Chondrocyte (in vitro differentiated cells): ENCODE measurements around the gene AFAP1L2. TPM values are rescaled to one million over a fixed set of nuclear protein-coding genes. Genes with fewer than 3 reads are reported as not detected.

Experiments used
- DNase-seq: peaks from one replicate; pipeline ENCODE4 v3.0.0; 2021; ENCODE audit warnings: mixed read lengths, low spot score
- H3K27ac Mint-ChIP-seq: one replicate; pipeline ENCODE4 v1.8.0; 2021; ENCODE audit warnings: mild to moderate bottlenecking, moderate library complexity, mixed read lengths; ENCODE audit not compliant: unreplicated experiment
- H3K27me3 Mint-ChIP-seq: 2 replicates; pipeline ENCODE4 v1.8.0; 2021; ENCODE audit warnings: low read depth, mixed read lengths
- H3K36me3 Mint-ChIP-seq: 2 replicates; pipeline ENCODE4 v1.8.0; 2021; ENCODE audit warnings: low read depth, mixed read lengths
- H3K4me1 Mint-ChIP-seq: 2 replicates; pipeline ENCODE4 v1.8.0; 2021; ENCODE audit warnings: low read depth, mild to moderate bottlenecking, mixed read lengths
- H3K4me3 Mint-ChIP-seq: one replicate; pipeline ENCODE4 v1.8.0; 2021; ENCODE audit warnings: mild to moderate bottlenecking, moderate library complexity, mixed read lengths; ENCODE audit not compliant: unreplicated experiment
- H3K9me3 Mint-ChIP-seq: 2 replicates; pipeline ENCODE4 v1.8.0; 2021; ENCODE audit warnings: low read depth, mixed read lengths
- total RNA-seq: library from RNA; stranded (reverse); gene quantifications from 3 replicates; pipeline ENCODE4 v1.2.1, GENCODE V29; 2021
- TF ChIP-seq, protein P1 (sequence below): fragments of 200-600 bp; sonication (generic); IDR thresholded peaks from 2 replicates; pipeline ENCODE4 v1.5.0; 2021; ENCODE audit warnings: antibody characterized with exemption, mild to moderate bottlenecking, moderate library complexity

AFAP1L2 gene
- total RNA-seq, 1 donor from 2014 or later = 2.9 TPM

DNA sequence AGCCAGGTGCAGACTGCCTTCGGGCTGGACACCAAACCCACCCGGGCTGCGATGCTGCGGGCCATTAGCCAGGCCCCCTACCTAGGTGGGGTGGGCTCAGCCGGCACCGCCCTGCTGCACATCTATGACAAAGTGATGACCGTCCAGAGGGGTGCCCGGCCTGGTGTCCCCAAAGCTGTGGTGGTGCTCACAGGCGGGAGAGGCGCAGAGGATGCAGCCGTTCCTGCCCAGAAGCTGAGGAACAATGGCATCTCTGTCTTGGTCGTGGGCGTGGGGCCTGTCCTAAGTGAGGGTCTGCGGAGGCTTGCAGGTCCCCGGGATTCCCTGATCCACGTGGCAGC, 115.2 kb downstream of the AFAP1L2 start:
- peak; percentile 83 for DNase-seq
- no peaks in the 10 kb centered on the region for H3K9me3 Mint-ChIP-seq
- H3K36me3 Mint-ChIP-seq = no peaks in the 10 kb centered on the region
- no peak overlapping the region for H3K4me3 Mint-ChIP-seq
- H3K27me3 Mint-ChIP-seq = no peaks in the 10 kb centered on the region
- no peak overlapping the region for H3K27ac Mint-ChIP-seq
- H3K4me1 Mint-ChIP-seq = no peaks in the 10 kb centered on the region
- TF ChIP-seq, protein P1, sequence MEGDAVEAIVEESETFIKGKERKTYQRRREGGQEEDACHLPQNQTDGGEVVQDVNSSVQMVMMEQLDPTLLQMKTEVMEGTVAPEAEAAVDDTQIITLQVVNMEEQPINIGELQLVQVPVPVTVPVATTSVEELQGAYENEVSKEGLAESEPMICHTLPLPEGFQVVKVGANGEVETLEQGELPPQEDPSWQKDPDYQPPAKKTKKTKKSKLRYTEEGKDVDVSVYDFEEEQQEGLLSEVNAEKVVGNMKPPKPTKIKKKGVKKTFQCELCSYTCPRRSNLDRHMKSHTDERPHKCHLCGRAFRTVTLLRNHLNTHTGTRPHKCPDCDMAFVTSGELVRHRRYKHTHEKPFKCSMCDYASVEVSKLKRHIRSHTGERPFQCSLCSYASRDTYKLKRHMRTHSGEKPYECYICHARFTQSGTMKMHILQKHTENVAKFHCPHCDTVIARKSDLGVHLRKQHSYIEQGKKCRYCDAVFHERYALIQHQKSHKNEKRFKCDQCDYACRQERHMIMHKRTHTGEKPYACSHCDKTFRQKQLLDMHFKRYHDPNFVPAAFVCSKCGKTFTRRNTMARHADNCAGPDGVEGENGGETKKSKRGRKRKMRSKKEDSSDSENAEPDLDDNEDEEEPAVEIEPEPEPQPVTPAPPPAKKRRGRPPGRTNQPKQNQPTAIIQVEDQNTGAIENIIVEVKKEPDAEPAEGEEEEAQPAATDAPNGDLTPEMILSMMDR = no peak

DNA sequence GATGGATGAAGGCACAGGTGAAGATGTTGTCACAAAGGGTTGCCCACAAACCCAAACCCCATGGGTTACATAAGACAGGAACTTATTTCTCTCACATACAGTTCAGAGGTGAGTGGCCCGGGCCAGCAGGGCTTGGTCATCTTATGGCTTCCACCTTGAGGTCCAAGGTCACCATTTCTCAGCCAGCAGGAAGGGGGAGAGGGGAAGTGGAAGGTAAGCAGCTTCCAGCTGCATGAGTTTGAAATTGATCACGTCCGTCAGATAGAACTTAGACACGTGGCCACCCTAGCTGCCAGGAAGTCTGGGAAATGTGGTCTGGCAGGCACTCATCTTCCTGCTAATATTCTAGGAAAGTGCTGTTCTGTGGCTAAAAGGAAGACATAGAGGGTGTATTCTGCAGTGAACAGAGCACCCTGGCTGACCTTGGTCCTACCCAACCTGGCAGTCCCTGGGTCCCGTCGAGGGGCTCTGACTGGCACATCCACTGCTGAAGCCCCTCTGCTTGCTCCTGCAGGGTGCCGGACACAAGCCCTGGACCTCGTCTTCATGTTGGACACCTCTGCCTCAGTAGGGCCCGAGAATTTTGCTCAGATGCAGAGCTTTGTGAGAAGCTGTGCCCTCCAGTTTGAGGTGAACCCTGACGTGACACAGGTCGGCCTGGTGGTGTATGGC, 115.7 kb downstream of the AFAP1L2 start:
- no peaks in the 10 kb centered on the region for H3K9me3 Mint-ChIP-seq
- no peak overlapping the region for H3K4me3 Mint-ChIP-seq
- H3K27ac Mint-ChIP-seq = no peak overlapping the region
- H3K27me3 Mint-ChIP-seq = no peaks in the 10 kb centered on the region
- peak; percentile 76 for DNase-seq
- TF ChIP-seq, protein P1 = no peak
- H3K36me3 Mint-ChIP-seq = no peaks in the 10 kb centered on the region
- H3K4me1 Mint-ChIP-seq = no peaks in the 10 kb centered on the region

DNA sequence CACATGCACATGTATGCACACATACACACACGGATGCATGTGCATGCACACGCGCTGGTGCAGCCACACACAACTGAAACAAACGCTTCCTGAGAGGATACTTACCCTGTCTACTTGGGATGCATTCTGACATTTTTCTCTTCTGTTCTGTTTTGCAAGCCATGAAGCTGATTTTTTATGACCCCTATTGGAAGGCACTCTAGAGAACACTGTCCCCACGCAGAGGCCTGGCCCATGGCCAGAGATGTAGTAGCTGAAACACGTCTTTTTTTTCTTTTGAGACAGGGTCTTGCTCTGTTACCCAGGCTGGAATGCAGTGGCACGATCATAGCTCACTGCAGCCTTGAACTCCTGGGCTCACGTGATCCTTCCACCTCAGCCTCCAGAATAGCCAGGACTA, 117.4 kb downstream of the AFAP1L2 start:
- H3K4me1 Mint-ChIP-seq = no peaks in the 10 kb centered on the region
- no peak overlapping the region for H3K27ac Mint-ChIP-seq
- TF ChIP-seq, protein P1 = no peak
- no peaks in the 10 kb centered on the region for H3K9me3 Mint-ChIP-seq
- DNase-seq = peak; percentile 24
- H3K27me3 Mint-ChIP-seq = no peaks in the 10 kb centered on the region
- no peaks in the 10 kb centered on the region for H3K36me3 Mint-ChIP-seq
- H3K4me3 Mint-ChIP-seq = no peak overlapping the region

DNA sequence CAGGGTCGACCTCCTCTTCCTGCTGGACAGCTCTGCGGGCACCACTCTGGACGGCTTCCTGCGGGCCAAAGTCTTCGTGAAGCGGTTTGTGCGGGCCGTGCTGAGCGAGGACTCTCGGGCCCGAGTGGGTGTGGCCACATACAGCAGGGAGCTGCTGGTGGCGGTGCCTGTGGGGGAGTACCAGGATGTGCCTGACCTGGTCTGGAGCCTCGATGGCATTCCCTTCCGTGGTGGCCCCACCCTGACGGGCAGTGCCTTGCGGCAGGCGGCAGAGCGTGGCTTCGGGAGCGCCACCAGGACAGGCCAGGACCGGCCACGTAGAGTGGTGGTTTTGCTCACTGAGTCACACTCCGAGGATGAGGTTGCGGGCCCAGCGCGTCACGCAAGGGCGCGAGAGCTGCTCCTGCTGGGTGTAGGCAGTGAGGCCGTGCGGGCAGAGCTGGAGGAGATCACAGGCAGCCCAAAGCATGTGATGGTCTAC, 118.3 kb downstream of the AFAP1L2 start:
- Mint-ChIP-seq H3K4me3 (no peak overlapping the region), H3K4me1 (no peaks in the 10 kb centered on the region), H3K9me3 (no peaks in the 10 kb centered on the region), H3K27me3 (no peaks in the 10 kb centered on the region), H3K36me3 (no peaks in the 10 kb centered on the region), H3K27ac (no peak overlapping the region)
- DNase-seq = peak; percentile 94
- TF ChIP-seq, protein P1 = no peak

DNA sequence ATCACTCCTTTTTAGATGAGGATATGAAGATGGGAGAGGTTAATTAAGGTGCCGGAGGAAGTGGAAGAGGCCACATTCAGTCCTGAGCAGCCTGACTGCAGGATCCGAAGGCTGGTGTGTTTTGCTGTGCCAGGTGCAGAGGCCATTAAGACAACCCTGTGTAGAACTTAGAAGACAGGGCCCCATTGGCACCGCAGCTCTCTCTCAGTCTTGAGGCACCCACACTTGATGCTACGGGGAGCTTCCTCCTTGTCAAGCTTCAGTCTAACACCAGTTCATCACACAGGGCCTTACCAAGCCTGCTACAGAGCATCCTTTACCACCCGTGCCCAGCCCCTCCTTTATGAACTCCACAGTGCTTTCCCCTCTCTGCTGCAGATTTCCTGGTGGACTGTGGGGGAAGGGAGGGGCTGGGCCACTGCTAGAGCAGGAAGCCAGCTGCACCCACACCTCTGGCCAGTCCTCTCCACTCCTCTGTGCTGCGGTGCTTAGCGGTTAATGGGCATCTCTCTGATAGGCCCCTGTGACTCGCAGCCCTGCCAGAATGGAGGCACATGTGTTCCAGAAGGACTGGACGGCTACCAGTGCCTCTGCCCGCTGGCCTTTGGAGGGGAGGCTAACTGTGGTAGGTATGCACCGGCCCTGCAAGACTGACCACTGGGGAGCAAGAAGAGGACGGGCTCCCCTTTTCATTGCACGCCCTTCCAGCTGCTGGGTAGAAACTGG, 119.8 kb downstream of the AFAP1L2 start:
- Mint-ChIP-seq H3K36me3 (no peaks in the 10 kb centered on the region), H3K27ac (no peak overlapping the region), H3K4me3 (no peak overlapping the region), H3K4me1 (no peaks in the 10 kb centered on the region), H3K27me3 (no peaks in the 10 kb centered on the region), H3K9me3 (no peaks in the 10 kb centered on the region)
- TF ChIP-seq, protein P1 = no peak
- DNase-seq = peak; percentile 89
